KMS-11 (cell line): ENCODE measurements around the gene ADH1B.

Experiments
- H2AFZ ChIP-seq: fragments of 200-600 bp; sonication (generic); 2 replicates; pipeline ENCODE4 v1.6.1; 2016; ENCODE audit warnings: antibody characterized with exemption, mixed run types, low read depth
- H3K27ac ChIP-seq: fragments of 200-600 bp; sonication (generic); 2 replicates; pipeline ENCODE4 v1.6.1; 2016; ENCODE audit warnings: mild to moderate bottlenecking, mixed run types
- H3K27me3 ChIP-seq: fragments of 200-600 bp; sonication (generic); 2 replicates; pipeline ENCODE4 v1.6.1; 2017; ENCODE audit warnings: mild to moderate bottlenecking, low read depth, mixed run types, moderate library complexity; ENCODE audit not compliant: insufficient read depth
- H3K36me3 ChIP-seq: fragments of 200-600 bp; sonication (generic); 2 replicates; pipeline ENCODE4 v1.6.1; 2017; ENCODE audit warnings: mild to moderate bottlenecking, mixed run types; ENCODE audit not compliant: insufficient read depth
- H3K4me1 ChIP-seq: fragments of 200-600 bp; sonication (generic); 2 replicates; pipeline ENCODE4 v1.6.1; 2016; ENCODE audit warnings: mild to moderate bottlenecking, low read depth, mixed run types; ENCODE audit not compliant: poor library complexity, severe bottlenecking
- H3K4me2 ChIP-seq: fragments of 200-600 bp; sonication (generic); 2 replicates; pipeline ENCODE4 v1.7.0; 2016; ENCODE audit warnings: mild to moderate bottlenecking, mixed run types
- H3K4me3 ChIP-seq: fragments of 200-600 bp; sonication (generic); IDR thresholded peaks from 2 replicates; pipeline ENCODE4 v1.6.1; 2017; ENCODE audit warnings: low read depth, low read length, mixed read lengths; ENCODE audit not compliant: insufficient read depth
- H3K79me2 ChIP-seq: fragments of 200-600 bp; sonication (generic); 2 replicates; pipeline ENCODE4 v1.6.1; 2016; ENCODE audit warnings: low read depth, mixed run types; ENCODE audit not compliant: insufficient read depth
- H3K9ac ChIP-seq: fragments of 200-600 bp; sonication (generic); 2 replicates; pipeline ENCODE4 v1.6.1; 2016; ENCODE audit warnings: mild to moderate bottlenecking, mixed run types
- H4K20me1 ChIP-seq: fragments of 200-600 bp; sonication (generic); 2 replicates; pipeline ENCODE4 v1.6.1; 2016; ENCODE audit warnings: mild to moderate bottlenecking, mixed run types; ENCODE audit not compliant: insufficient read depth
- TF ChIP-seq, protein P1 (sequence below): fragments of 200-600 bp; sonication (generic); conservative IDR thresholded peaks from 2 replicates; pipeline ENCODE4 v1.6.1; 2017; ENCODE audit warnings: low read depth, mild to moderate bottlenecking, antibody characterized with exemption, low read length, moderate library complexity, mixed read lengths

Gene ADH1B

DNA sequence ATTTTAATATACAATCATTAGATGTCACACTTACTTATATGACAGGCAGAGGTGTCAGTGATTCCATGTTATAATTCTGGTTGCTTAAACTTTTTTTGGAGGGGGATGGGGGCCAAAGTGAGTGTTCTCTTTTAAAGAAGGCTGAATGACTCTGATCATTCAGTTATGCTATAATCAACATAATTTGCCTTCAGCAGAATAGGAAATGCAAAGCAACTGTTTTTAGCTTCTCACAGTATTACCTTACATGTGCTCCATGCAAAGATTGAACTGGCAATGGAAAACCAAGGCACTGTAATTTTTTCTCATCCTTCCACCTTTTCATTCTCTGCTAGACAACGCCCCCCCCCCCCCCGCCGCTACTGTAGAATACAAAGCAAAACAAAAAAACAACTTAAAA lies 18.0 kb upstream of the ADH1B start:
- H3K27me3 ChIP-seq: no peaks in the 10 kb centered on the region
- TF ChIP-seq, protein P1, sequence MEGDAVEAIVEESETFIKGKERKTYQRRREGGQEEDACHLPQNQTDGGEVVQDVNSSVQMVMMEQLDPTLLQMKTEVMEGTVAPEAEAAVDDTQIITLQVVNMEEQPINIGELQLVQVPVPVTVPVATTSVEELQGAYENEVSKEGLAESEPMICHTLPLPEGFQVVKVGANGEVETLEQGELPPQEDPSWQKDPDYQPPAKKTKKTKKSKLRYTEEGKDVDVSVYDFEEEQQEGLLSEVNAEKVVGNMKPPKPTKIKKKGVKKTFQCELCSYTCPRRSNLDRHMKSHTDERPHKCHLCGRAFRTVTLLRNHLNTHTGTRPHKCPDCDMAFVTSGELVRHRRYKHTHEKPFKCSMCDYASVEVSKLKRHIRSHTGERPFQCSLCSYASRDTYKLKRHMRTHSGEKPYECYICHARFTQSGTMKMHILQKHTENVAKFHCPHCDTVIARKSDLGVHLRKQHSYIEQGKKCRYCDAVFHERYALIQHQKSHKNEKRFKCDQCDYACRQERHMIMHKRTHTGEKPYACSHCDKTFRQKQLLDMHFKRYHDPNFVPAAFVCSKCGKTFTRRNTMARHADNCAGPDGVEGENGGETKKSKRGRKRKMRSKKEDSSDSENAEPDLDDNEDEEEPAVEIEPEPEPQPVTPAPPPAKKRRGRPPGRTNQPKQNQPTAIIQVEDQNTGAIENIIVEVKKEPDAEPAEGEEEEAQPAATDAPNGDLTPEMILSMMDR: no peak
- H3K9ac ChIP-seq: no peak overlapping the region
- H3K4me2 ChIP-seq: no peak overlapping the region
- H2AFZ ChIP-seq: no peak overlapping the region
- no peak overlapping the region for H3K4me3 ChIP-seq
- no peaks in the 10 kb centered on the region for H4K20me1 ChIP-seq
- no peaks in the 10 kb centered on the region for H3K4me1 ChIP-seq
- no peaks in the 10 kb centered on the region for H3K36me3 ChIP-seq
- H3K27ac ChIP-seq: no peak overlapping the region
- H3K79me2 ChIP-seq: no peaks in the 10 kb centered on the region

DNA sequence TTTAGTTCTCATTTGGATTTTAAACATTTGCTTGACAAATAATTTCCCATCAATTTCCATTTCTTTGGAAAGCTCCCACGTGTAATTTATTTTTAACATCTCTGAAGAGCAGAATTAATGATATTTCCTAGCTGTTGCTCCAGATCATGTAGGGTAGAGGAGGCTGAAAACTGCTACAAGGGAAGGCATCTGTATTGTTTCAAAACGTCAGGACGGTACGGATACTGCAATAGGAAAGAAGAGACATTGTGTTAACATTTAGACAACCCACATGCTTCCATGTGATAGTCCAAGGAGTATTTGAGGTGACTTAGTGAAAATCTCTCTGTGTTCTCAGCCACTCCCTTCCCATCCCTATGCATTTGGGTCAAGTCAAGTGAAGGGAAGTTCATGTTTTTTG lies 15.4 kb upstream of the ADH1B start:
- H2AFZ ChIP-seq: no peak overlapping the region
- no peaks in the 10 kb centered on the region for H3K79me2 ChIP-seq
- H4K20me1 ChIP-seq: no peaks in the 10 kb centered on the region
- H3K36me3 ChIP-seq: no peaks in the 10 kb centered on the region
- TF ChIP-seq, protein P1: no peak
- H3K27me3 ChIP-seq: no peaks in the 10 kb centered on the region
- H3K4me1 ChIP-seq: no peaks in the 10 kb centered on the region
- no peak overlapping the region for H3K4me3 ChIP-seq
- H3K4me2 ChIP-seq: no peak overlapping the region
- H3K27ac ChIP-seq: no peak overlapping the region
- H3K9ac ChIP-seq: no peak overlapping the region

DNA sequence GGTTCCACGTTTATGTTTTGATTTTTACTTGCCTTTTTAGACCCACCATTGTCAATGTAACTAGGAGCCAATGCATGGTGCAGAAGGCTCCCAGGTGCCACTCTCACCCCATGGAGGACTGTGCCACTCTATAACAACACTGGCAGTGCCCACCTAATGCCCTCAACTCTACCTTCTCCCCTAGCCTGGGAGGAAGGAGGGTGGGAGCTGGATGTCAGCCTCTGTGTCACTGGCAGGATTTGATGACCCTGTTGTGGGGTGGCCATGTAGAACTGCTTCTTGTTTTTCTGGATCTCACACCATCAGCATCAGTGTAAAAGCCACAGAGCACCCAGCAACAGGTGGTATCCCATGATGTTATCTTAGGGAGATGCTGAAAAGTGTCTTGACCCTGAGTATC lies 13.7 kb upstream of the ADH1B start:
- Histone ChIP-seq H3K9ac (no peak overlapping the region), H4K20me1 (no peaks in the 10 kb centered on the region), H3K4me3 (no peak overlapping the region), H2AFZ (no peak overlapping the region), H3K36me3 (no peaks in the 10 kb centered on the region), H3K79me2 (no peaks in the 10 kb centered on the region), H3K4me1 (no peaks in the 10 kb centered on the region), H3K27ac (no peak overlapping the region), H3K4me2 (no peak overlapping the region), H3K27me3 (no peaks in the 10 kb centered on the region)
- TF ChIP-seq, protein P1: no peak

- H3K27ac ChIP-seq: no peak overlapping the region
Measured at GRCh38 chr4:99330648-99331047, 9.4 kb upstream of the ADH1B start.

More at GRCh38 chr4:99330648-99331047, 9.4 kb upstream of the ADH1B start:
- H3K36me3 ChIP-seq: no peaks in the 10 kb centered on the region
- no peaks in the 10 kb centered on the region for H3K4me1 ChIP-seq
- H2AFZ ChIP-seq: no peak overlapping the region
- TF ChIP-seq, protein P1: no peak
- H3K4me2 ChIP-seq: no peak overlapping the region
- H3K79me2 ChIP-seq: no peaks in the 10 kb centered on the region
- H4K20me1 ChIP-seq: no peaks in the 10 kb centered on the region
- no peaks in the 10 kb centered on the region for H3K27me3 ChIP-seq
- H3K9ac ChIP-seq: no peak overlapping the region
- no peak overlapping the region for H3K4me3 ChIP-seq
